A673 (cell line): ENCODE data around the gene STX18. TPM values are rescaled to one million over a fixed set of nuclear protein-coding genes. Genes with fewer than 3 reads are reported as not detected.

ENCODE experiments used
- BruUV-seq: library from RNA; stranded (reverse); fragments of 400-500 nt; replicated peaks from 2 replicates; lab custom pipeline; 2021; lab: Mats Ljungman, UMichigan
- CTCF ChIA-PET: fragments of 300-600 bp; sonication (Branson Sonifier 250); formaldehyde crosslinking; loops from one replicate; lab custom pipeline; 2022; ENCODE audit warnings: antibody characterized with exemption; lab: Charles Lee
- POLR2A ChIA-PET: fragments of 300-600 bp; sonication (Branson Sonifier 250); formaldehyde crosslinking; loops from one replicate; lab custom pipeline; 2022; ENCODE audit warnings: antibody characterized with exemption; ENCODE audit not compliant: low non-redundant PET; lab: Charles Lee
- DNase-seq: peaks from one replicate; pipeline ENCODE4 v3.0.0-alpha.2; 2015; ENCODE audit warnings: low spot score
- H3K27ac ChIP-seq: fragments of 200-600 bp; sonication (generic); 2 replicates; pipeline ENCODE4 v1.5.1; 2016; ENCODE audit warnings: mixed run types, low read depth, mild to moderate bottlenecking, mixed read lengths, antibody characterized with exemption, low read length; ENCODE audit not compliant: poor library complexity, severe bottlenecking
- H3K27me3 ChIP-seq: fragments of 200-600 bp; sonication (generic); replicated peaks from 2 replicates; pipeline ENCODE4 v1.6.1; 2017; ENCODE audit warnings: mixed run types, low read depth, mild to moderate bottlenecking, mixed read lengths, antibody characterized with exemption, low read length; ENCODE audit not compliant: insufficient read depth, poor library complexity
- H3K36me3 ChIP-seq: fragments of 200-600 bp; sonication (generic); 2 replicates; pipeline ENCODE4 v1.6.1; 2016; ENCODE audit warnings: mixed run types, mild to moderate bottlenecking, mixed read lengths, antibody characterized with exemption, low read length; ENCODE audit not compliant: insufficient read depth, poor library complexity, severe bottlenecking
- H3K4me1 ChIP-seq: fragments of 200-600 bp; sonication (generic); 2 replicates; pipeline ENCODE4 v1.6.1; 2017; ENCODE audit warnings: mixed run types, mild to moderate bottlenecking, mixed read lengths, antibody characterized with exemption, low read length; ENCODE audit not compliant: insufficient read depth, poor library complexity, severe bottlenecking
- H3K4me3 ChIP-seq: fragments of 200-600 bp; sonication (generic); 2 replicates; pipeline ENCODE4 v1.5.1; 2016; ENCODE audit warnings: low read depth, mixed run types, mild to moderate bottlenecking, mixed read lengths, low read length; ENCODE audit not compliant: poor library complexity, severe bottlenecking
- H3K9me3 ChIP-seq: fragments of 200-600 bp; sonication (generic); 2 replicates; pipeline ENCODE4 v1.6.1; 2016; ENCODE audit warnings: mixed run types, low read depth, mild to moderate bottlenecking, mixed read lengths, antibody characterized with exemption, low read length; ENCODE audit not compliant: poor library complexity, severe bottlenecking
- CTCF ChIP-seq: fragments of 300-800, 200-600 bp; sonication (generic); conservative IDR thresholded peaks from 2 replicates; pipeline ENCODE4 v1.5.1; 2017; ENCODE audit warnings: low read depth, mild to moderate bottlenecking, antibody characterized with exemption, low read length, moderate library complexity, mixed read lengths
- EZH2 ChIP-seq: fragments of 200-600 bp; sonication (generic); IDR thresholded peaks from 2 replicates; pipeline ENCODE4 v1.6.1; 2017; ENCODE audit warnings: borderline replicate concordance, low read depth, mild to moderate bottlenecking, mixed read lengths, antibody characterized with exemption, low read length; ENCODE audit not compliant: poor library complexity, severe bottlenecking
- intact Hi-C: fragments of 100-400 bp; cut with micrococcal nuclease; formaldehyde crosslinking; loops from one replicate; pipeline ENCODE4 v1.10.0; 2022; ENCODE audit not compliant: unreplicated experiment
- total RNA-seq: library from RNA; stranded (reverse); gene quantifications from 2 replicates; pipeline ENCODE4 v1.2.3, GENCODE V29; 2021

The STX18 gene
- total RNA-seq, 1 experiment from 2014 or later: 34.3 TPM

DNA sequence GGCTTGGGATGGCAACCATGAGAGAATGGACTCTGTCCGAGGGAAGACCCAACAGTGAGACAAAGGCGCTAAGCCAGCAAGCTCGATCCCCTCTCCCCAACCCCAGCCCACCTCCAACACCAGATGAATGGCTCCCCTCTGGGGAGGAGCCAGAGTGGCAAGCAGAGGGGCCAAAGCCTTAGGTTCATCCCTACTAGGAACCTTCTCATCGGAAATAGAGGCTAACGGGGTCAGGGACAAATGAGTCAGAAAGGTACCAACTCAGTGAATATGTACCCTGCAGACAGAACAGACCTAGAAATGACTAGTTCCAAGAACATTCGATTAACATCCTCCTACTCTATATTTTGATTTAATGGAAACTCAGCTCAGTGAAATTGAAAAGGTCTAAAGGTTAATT lies 81.1 kb downstream of the STX18 start:
- no peaks in the 10 kb centered on the region for H3K4me1 ChIP-seq
- peaks cover 6% of the 10 kb centered on the region for H3K36me3 ChIP-seq
- no peak overlapping the region for H3K4me3 ChIP-seq
- H3K9me3 ChIP-seq: no peaks in the 10 kb centered on the region
- ChIA-PET POLR2A (no interaction called here), CTCF (no interaction called here)
- TF ChIP-seq CTCF (no peak), EZH2 (no peak)
- BruUV-seq: no TSS peak
- no peak overlapping the region for H3K27ac ChIP-seq
- intact Hi-C loops: no loop called here
- no peaks in the 10 kb centered on the region for H3K27me3 ChIP-seq
- no peak for DNase-seq

- Histone ChIP-seq H3K4me3 (no peak overlapping the region), H3K27me3 (no peaks in the 10 kb centered on the region), H3K4me1 (no peaks in the 10 kb centered on the region), H3K9me3 (no peaks in the 10 kb centered on the region), H3K36me3 (peaks cover 6% of the 10 kb centered on the region), H3K27ac (no peak overlapping the region)
- CTCF ChIA-PET: no interaction called here
- no peak for DNase-seq
- BruUV-seq: no TSS peak
- TF ChIP-seq CTCF (no peak), EZH2 (no peak)
- intact Hi-C loops: no loop called here
- POLR2A ChIA-PET: no interaction called here
Measured at GRCh38 chr4:4459181-4459580, 82.7 kb downstream of the STX18 start.

GRCh38 chr4:4457803-4458553 lies 83.9 kb downstream of the STX18 start:
- Histone ChIP-seq H3K9me3 (no peaks in the 10 kb centered on the region), H3K36me3 (peaks cover 6% of the 10 kb centered on the region), H3K4me1 (no peaks in the 10 kb centered on the region), H3K27ac (no peak overlapping the region), H3K4me3 (no peak overlapping the region), H3K27me3 (no peaks in the 10 kb centered on the region)
- intact Hi-C loops: no loop called here
- POLR2A ChIA-PET: no interaction called here
- CTCF ChIA-PET: no interaction called here
- no peak for DNase-seq
- no peak for TF ChIP-seq CTCF
- no peak for TF ChIP-seq EZH2
- no TSS peak for BruUV-seq
